Middle frontal gyrus (tissue), 1 donor: ENCODE results near the gene JAK1.
"Not testable (repeated sequence)": the region's sequence is repeated elsewhere in the genome, so short reads cannot be mapped to it uniquely, and the experiment has no call there.

Experiments used
- DNase-seq: peaks from one replicate; pipeline ENCODE4 v3.0.0-alpha.2; 2015; ENCODE audit warnings: low spot score; ENCODE audit errors: extremely low spot score

Gene JAK1

GRCh38 chr1:64950284-64950809 lies 16.0 kb downstream of the JAK1 start:
- DNase-seq, result no peak

GRCh38 chr1:64948905-64949833 lies 17.2 kb downstream of the JAK1 start:
- DNase-seq, result no peak

GRCh38 chr1:64948216-64948615 lies 18.1 kb downstream of the JAK1 start:
- DNase-seq, result no peak

GRCh38 chr1:64946916-64947315 lies 19.4 kb downstream of the JAK1 start:
- DNase-seq, result no peak

GRCh38 chr1:64944913-64945312 lies 21.4 kb downstream of the JAK1 start:
- no peak for DNase-seq

GRCh38 chr1:64942675-64943074 lies 23.7 kb downstream of the JAK1 start:
- DNase-seq, result no peak

GRCh38 chr1:64942118-64942517 lies 24.2 kb downstream of the JAK1 start:
- DNase-seq, result no peak

GRCh38 chr1:64941461-64942117 lies 24.8 kb downstream of the JAK1 start:
- no peak for DNase-seq

GRCh38 chr1:64940025-64940424 lies 26.3 kb downstream of the JAK1 start:
- no peak for DNase-seq

- no peak for DNase-seq
Measured at GRCh38 chr1:64938991-64939390, 27.4 kb downstream of the JAK1 start.

GRCh38 chr1:64936956-64937355 lies 29.4 kb downstream of the JAK1 start:
- DNase-seq, result no peak

GRCh38 chr1:64935551-64936155 lies 30.7 kb downstream of the JAK1 start:
- no peak for DNase-seq

- DNase-seq, result no peak
Measured at GRCh38 chr1:64934878-64935275, 31.5 kb downstream of the JAK1 start.

GRCh38 chr1:64934115-64934877 lies 32.1 kb downstream of the JAK1 start:
- DNase-seq, result no peak

- DNase-seq, result no peak
Measured at GRCh38 chr1:64933296-64934070, 32.9 kb downstream of the JAK1 start.

GRCh38 chr1:64932962-64933295 lies 33.4 kb downstream of the JAK1 start:
- no peak for DNase-seq

GRCh38 chr1:64930640-64931039 lies 35.7 kb downstream of the JAK1 start:
- not testable (repeated sequence) for DNase-seq

GRCh38 chr1:64929221-64929620 lies 37.1 kb downstream of the JAK1 start:
- no peak for DNase-seq

GRCh38 chr1:64928325-64928724 lies 38.0 kb downstream of the JAK1 start:
- no peak for DNase-seq

GRCh38 chr1:64925594-64925993 lies 40.8 kb downstream of the JAK1 start:
- no peak for DNase-seq

- DNase-seq, result no peak
Measured at GRCh38 chr1:64923294-64923718, 43.0 kb downstream of the JAK1 start.
